ENCODE results near the gene INKA2.
"Not testable (repeated sequence)": the region's sequence is repeated elsewhere in the genome, so short reads cannot be mapped to it uniquely, and the experiment has no call there.

The INKA2 gene

GRCh38 chr1:111742938-111743549 is 3.8 kb upstream of the INKA2 start:
- peak overlapping the region; percentile 31 for H3K27ac ChIP-seq (ENCODE audit: low read length, poor library complexity, severe bottlenecking)
- no peak overlapping the region for H2BK120ac ChIP-seq (ENCODE audit: low read depth, low read length)
- H2AK5ac ChIP-seq (ENCODE audit: low read length, severe bottlenecking): peak overlapping the region; percentile 50
- no peaks in the 10 kb centered on the region for H3K9me3 ChIP-seq (ENCODE audit: control insufficient read depth, low read length)
- peak overlapping the region; percentile 34 to 93 for H2BK12ac ChIP-seq (ENCODE audit: low read length in 2 of 2)
- peaks cover 15% of the 10 kb centered on the region for H3K4me1 ChIP-seq (ENCODE audit: control insufficient read depth, insufficient read depth, low read depth, low read length)
- H3K9ac ChIP-seq (ENCODE audit: low read length): peak overlapping the region; percentile 78
- no peak overlapping the region for H2BK5ac ChIP-seq (ENCODE audit: low read depth, low read length, poor library complexity, severe bottlenecking)
- H4K91ac ChIP-seq (ENCODE audit: low read length): peak overlapping the region; percentile 15
- H3K4ac ChIP-seq (ENCODE audit: low read depth in 1 of 2, low read length in 2 of 2): peak overlapping the region in 1 of 2 experiments; percentile 75
- no peak overlapping the region for H3K14ac ChIP-seq (ENCODE audit: low read length in 2 of 2)
- DNase-seq: peak; percentile 86
- H3K79me1 ChIP-seq (replicated peaks; ENCODE audit: low read length, poor library complexity, severe bottlenecking): no peaks in the 10 kb centered on the region
- no peak overlapping the region for H2BK15ac ChIP-seq (ENCODE audit: low read depth, poor library complexity, severe bottlenecking)
- no peak overlapping the region for H3K4me3 ChIP-seq (ENCODE audit: insufficient read depth in 1 of 2, low read depth in 1 of 2, low read length in 2 of 2)
- H3K36me3 ChIP-seq (ENCODE audit: control insufficient read depth in 1 of 2, insufficient read depth in 2 of 2, low read depth in 1 of 2, low read length in 2 of 2): no peaks in the 10 kb centered on the region
- WGBS: 79% methylated on average over 3 of the region's 5 CpGs
- peak overlapping the region in 1 of 2 experiments; percentile 84 for H3K18ac ChIP-seq (ENCODE audit: low read depth in 1 of 2, low read length in 2 of 2)
- no peak overlapping the region for H3K4me2 ChIP-seq (ENCODE audit: low read length, poor library complexity, severe bottlenecking)
- no peak overlapping the region for H3K23ac ChIP-seq (ENCODE audit: low read length in 2 of 2)
- H4K8ac ChIP-seq (ENCODE audit: low read length): no peak overlapping the region
- no peaks in the 10 kb centered on the region for H3K27me3 ChIP-seq (ENCODE audit: control insufficient read depth in 1 of 2, insufficient read depth in 1 of 2, low read length in 2 of 2)
- no peak overlapping the region for H2AFZ ChIP-seq (ENCODE audit: low read depth, low read length)

DNA sequence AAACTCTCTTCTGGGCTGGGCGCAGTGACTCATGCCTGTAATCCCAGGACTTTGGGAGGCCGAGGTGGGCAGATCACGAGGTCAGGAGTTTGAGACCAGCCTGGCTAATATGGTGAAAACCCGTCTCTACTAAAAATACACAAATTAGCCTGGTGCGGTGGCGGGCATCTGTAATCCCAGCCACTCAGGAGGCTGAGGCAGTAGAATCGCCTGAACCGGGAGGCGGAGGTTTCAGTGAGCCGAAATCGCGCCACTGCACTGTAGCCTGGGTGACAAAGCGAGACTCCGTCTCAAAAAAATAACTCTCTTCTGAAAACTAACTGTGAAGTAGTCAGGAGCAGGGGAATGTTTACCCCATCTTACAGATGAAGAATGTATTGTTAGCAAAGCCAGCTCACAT is 3.1 kb upstream of the INKA2 start:
- Histone ChIP-seq H3K4me1 (ENCODE audit: control insufficient read depth, insufficient read depth, low read depth, low read length) (peaks cover 19% of the 10 kb centered on the region), H3K9ac (ENCODE audit: low read length) (peak overlapping the region; percentile 78), H3K18ac (ENCODE audit: low read depth in 1 of 2, low read length in 2 of 2) (peak overlapping the region in 1 of 2 experiments; percentile 30)
- not testable (repeated sequence) for H3K27me3 ChIP-seq (ENCODE audit: control insufficient read depth in 1 of 2, insufficient read depth in 1 of 2, low read length in 2 of 2); DNase-seq; H2AK5ac ChIP-seq (ENCODE audit: low read length, severe bottlenecking); H2BK15ac ChIP-seq (ENCODE audit: low read depth, poor library complexity, severe bottlenecking); H3K27ac ChIP-seq (ENCODE audit: low read length, poor library complexity, severe bottlenecking); H3K4ac ChIP-seq (ENCODE audit: low read depth in 1 of 2, low read length in 2 of 2); H3K4me2 ChIP-seq (ENCODE audit: low read length, poor library complexity, severe bottlenecking); H4K91ac ChIP-seq (ENCODE audit: low read length); H3K14ac ChIP-seq (ENCODE audit: low read length in 2 of 2); H3K79me1 ChIP-seq (replicated peaks; ENCODE audit: low read length, poor library complexity, severe bottlenecking); H2BK5ac ChIP-seq (ENCODE audit: low read depth, low read length, poor library complexity, severe bottlenecking); H3K36me3 ChIP-seq (ENCODE audit: control insufficient read depth in 1 of 2, insufficient read depth in 2 of 2, low read depth in 1 of 2, low read length in 2 of 2); H2AFZ ChIP-seq (ENCODE audit: low read depth, low read length); H3K9me3 ChIP-seq (ENCODE audit: control insufficient read depth, low read length); H3K4me3 ChIP-seq (ENCODE audit: insufficient read depth in 1 of 2, low read depth in 1 of 2, low read length in 2 of 2); H4K8ac ChIP-seq (ENCODE audit: low read length); H3K23ac ChIP-seq (ENCODE audit: low read length in 2 of 2); H2BK120ac ChIP-seq (ENCODE audit: low read depth, low read length); H2BK12ac ChIP-seq (ENCODE audit: low read length in 2 of 2)
- WGBS: 84% methylated on average over 9 of the region's 14 CpGs

GRCh38 chr1:111739925-111740765 is 950 bp upstream of the INKA2 start:
- 1% methylated on average over 58 of the region's 63 CpGs for WGBS

More at GRCh38 chr1:111739925-111740765, 950 bp upstream of the INKA2 start:
- peaks cover 27% of the 10 kb centered on the region for H3K4me1 ChIP-seq (ENCODE audit: control insufficient read depth, insufficient read depth, low read depth, low read length)
- no peak overlapping the region for H2BK120ac ChIP-seq (ENCODE audit: low read depth, low read length)
- peak overlapping the region in 1 of 2 experiments; percentile 30 for H3K4ac ChIP-seq (ENCODE audit: low read depth in 1 of 2, low read length in 2 of 2)
- peak overlapping the region in 1 of 2 experiments; percentile 15 for H2BK12ac ChIP-seq (ENCODE audit: low read length in 2 of 2)
- H3K9ac ChIP-seq (ENCODE audit: low read length): peak overlapping the region; percentile 98
- peak; percentile 87 for DNase-seq
- H3K79me1 ChIP-seq (replicated peaks; ENCODE audit: low read length, poor library complexity, severe bottlenecking): peaks cover 5% of the 10 kb centered on the region
- peaks cover 4 to 9% of the 10 kb centered on the region in 2 experiments for H3K36me3 ChIP-seq (ENCODE audit: control insufficient read depth in 1 of 2, insufficient read depth in 2 of 2, low read depth in 1 of 2, low read length in 2 of 2)
- peak overlapping the region; percentile 64 for H2BK15ac ChIP-seq (ENCODE audit: low read depth, poor library complexity, severe bottlenecking)
- no peaks in the 10 kb centered on the region for H3K9me3 ChIP-seq (ENCODE audit: control insufficient read depth, low read length)
- peak overlapping the region; percentile 53 to 80 for H3K18ac ChIP-seq (ENCODE audit: low read depth in 1 of 2, low read length in 2 of 2)
- H4K91ac ChIP-seq (ENCODE audit: low read length): no peak overlapping the region
- H2AFZ ChIP-seq (ENCODE audit: low read depth, low read length): peak overlapping the region; percentile 65
- peak overlapping the region; percentile 98 for H3K4me2 ChIP-seq (ENCODE audit: low read length, poor library complexity, severe bottlenecking)
- peak overlapping the region; percentile 55 to 89 for H3K4me3 ChIP-seq (ENCODE audit: insufficient read depth in 1 of 2, low read depth in 1 of 2, low read length in 2 of 2)
- H2BK5ac ChIP-seq (ENCODE audit: low read depth, low read length, poor library complexity, severe bottlenecking): peak overlapping the region; percentile 46
- H4K8ac ChIP-seq (ENCODE audit: low read length): peak overlapping the region; percentile 14
- H2AK5ac ChIP-seq (ENCODE audit: low read length, severe bottlenecking): no peak overlapping the region
- no peak overlapping the region for H3K14ac ChIP-seq (ENCODE audit: low read length in 2 of 2)
- H3K23ac ChIP-seq (ENCODE audit: low read length in 2 of 2): no peak overlapping the region
- H3K27ac ChIP-seq (ENCODE audit: low read length, poor library complexity, severe bottlenecking): peak overlapping the region; percentile 81
- H3K27me3 ChIP-seq (ENCODE audit: control insufficient read depth in 1 of 2, insufficient read depth in 1 of 2, low read length in 2 of 2): no peaks in the 10 kb centered on the region

Data from mesenchymal stem cell (in vitro differentiated cells and primary cell).